ENCODE data around the gene CFP. TPM values are rescaled to one million over a fixed set of nuclear protein-coding genes. Genes with fewer than 3 reads are reported as not detected.

Gene CFP
- polyA plus RNA-seq, 2 donors: 0.77 to 3.6 TPM

DNA sequence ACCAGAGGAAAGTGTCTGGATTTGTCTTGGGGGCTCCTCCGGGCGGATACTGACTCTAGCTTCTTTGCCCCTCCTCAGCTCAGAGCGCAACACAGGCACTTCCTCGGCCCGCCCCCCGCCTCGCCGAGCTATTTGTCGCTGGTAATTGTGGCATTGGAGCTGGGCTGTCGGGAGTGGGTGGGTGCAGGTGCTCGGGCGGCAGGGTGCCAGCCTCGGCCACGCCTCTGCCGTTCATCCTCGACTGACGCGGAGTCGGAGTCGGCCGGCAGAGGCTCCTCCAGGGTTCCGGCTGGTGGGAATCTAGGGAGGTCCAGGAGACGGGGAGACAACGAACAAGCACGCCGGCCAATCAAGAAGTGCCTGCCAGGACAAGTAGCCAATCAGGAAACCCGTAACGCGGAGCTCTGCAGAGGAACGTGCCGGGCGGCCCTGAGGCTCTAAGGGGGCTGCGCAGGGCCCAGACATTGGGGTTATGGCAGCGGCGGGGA is 6.1 kb downstream of the CFP start:
- Histone ChIP-seq H3K27ac (ENCODE audit: low read depth in 2 of 2, low read length in 1 of 2) (no peak overlapping the region), H3K36me3 (ENCODE audit: control insufficient read depth in 2 of 2, insufficient read depth in 2 of 2, low read length in 1 of 2) (no peaks in the 10 kb centered on the region), H3K4me3 (ENCODE audit: low read depth in 1 of 2, low read length in 2 of 2) (no peak overlapping the region), H3K27me3 (ENCODE audit: control insufficient read depth in 1 of 2, insufficient read depth in 2 of 2, low read length in 2 of 2) (no peaks in the 10 kb centered on the region), H3K4me1 (ENCODE audit: control insufficient read depth in 2 of 2, insufficient read depth in 2 of 2, low read length in 1 of 2) (peaks cover 0 to 3% of the 10 kb centered on the region in 2 donors), H3K9me3 (ENCODE audit: control insufficient read depth in 2 of 2, insufficient read depth in 1 of 2, low read depth in 1 of 2, low read length in 1 of 2) (no peaks in the 10 kb centered on the region)
- 5 to 22% methylated on average over 35 of the region's 35 CpGs for WGBS, 2 donors

DNA sequence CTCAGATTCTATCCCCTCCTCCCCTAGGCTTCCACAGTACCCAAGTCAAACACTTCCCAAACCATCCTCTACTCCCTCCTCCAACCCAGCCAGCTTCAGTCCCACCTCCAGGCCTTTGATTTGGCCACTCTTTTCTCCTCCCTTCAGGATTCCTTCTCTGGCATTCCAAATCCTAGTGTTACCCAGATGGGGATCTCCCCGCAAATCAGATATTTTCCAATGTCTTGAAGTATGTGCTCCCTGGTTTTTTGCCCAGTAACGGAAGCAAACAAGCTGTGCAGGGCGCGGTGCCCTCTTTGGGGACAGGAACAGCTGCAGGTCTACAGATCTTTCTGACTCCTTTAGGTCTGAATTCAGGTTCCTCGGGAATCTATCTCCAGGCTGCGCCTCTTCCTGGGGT is 7.9 kb downstream of the CFP start:
- H3K27me3 ChIP-seq (ENCODE audit: control insufficient read depth in 1 of 2, insufficient read depth in 2 of 2, low read length in 2 of 2): no peaks in the 10 kb centered on the region
- peaks cover 0 to 3% of the 10 kb centered on the region in 2 donors for H3K4me1 ChIP-seq (ENCODE audit: control insufficient read depth in 2 of 2, insufficient read depth in 2 of 2, low read length in 1 of 2)
- no peak overlapping the region for H3K27ac ChIP-seq (ENCODE audit: low read depth in 2 of 2, low read length in 1 of 2)
- H3K36me3 ChIP-seq (ENCODE audit: control insufficient read depth in 2 of 2, insufficient read depth in 2 of 2, low read length in 1 of 2): no peaks in the 10 kb centered on the region
- 75 to 83% methylated on average over 6 of the region's 6 CpGs for WGBS, 2 donors
- no peaks in the 10 kb centered on the region for H3K9me3 ChIP-seq (ENCODE audit: control insufficient read depth in 2 of 2, insufficient read depth in 1 of 2, low read depth in 1 of 2, low read length in 1 of 2)
- H3K4me3 ChIP-seq (ENCODE audit: low read depth in 1 of 2, low read length in 2 of 2): no peak overlapping the region

DNA sequence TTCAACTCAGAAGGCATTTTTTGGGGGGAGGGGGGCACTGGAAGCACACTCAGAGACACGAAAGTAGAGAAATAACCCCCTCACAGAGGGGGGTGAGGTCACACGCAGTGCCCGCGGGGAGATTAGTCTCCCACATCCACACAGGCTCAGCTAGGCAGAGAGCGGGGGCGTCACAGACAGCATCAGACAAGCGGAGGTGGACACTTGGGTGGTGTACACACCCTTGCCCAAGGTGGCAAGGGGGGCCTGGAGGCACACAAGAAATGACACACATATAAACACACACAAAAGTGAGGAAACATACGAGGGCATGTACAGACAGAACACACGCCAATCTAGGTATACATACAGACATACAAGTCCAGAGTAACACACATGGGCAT is 9.4 kb downstream of the CFP start:
- H3K4me1 ChIP-seq (ENCODE audit: control insufficient read depth in 2 of 2, insufficient read depth in 2 of 2, low read length in 1 of 2): peaks cover 0 to 3% of the 10 kb centered on the region in 2 donors

DNA sequence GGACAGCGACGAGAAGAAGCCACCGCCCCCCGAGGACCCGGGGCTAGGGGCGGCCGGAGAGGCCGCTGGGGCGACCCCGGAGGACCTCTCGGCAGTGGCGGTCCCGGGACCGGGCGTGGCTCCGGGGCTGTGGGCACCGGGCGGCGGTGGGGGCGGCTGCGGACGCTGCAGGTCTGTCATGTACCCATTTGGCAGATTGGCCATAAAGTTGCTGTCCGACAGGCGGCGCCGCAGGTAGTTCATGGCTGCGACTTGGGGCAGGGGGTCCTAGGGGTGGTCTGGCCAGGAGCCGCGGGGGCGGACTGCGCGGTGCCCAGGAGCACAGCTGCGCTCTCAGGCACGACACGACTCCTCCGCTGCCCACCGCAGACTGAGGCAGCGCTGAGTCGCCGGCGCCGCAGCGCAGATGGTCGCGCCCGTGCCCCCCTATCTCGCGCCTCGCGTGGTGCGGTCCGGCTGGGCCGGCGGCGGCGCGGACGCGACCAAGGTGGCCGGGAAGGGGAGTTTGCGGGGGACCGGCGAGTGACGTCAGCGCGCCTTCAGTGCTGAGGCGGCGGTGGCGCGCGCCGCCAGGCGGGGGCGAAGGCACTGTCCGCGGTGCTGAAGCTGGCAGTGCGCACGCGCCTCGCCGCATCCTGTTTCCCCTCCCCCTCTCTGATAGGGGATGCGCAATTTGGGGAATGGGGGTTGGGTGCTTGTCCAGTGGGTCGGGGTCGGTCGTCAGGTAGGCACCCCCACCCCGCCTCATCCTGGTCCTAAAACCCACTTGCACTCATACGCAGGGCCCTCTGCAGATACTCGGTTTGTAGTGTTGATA is 10.0 kb downstream of the CFP start, which contains the start of gene SYN1:
SYN1 (minus strand) TSS at position 372 of the 817 bp plus-strand sequence; CDS start at position 243, 129 bp downstream.
- Histone ChIP-seq H3K27me3 (ENCODE audit: control insufficient read depth in 1 of 2, insufficient read depth in 2 of 2, low read length in 2 of 2) (no peaks in the 10 kb centered on the region), H3K9me3 (ENCODE audit: control insufficient read depth in 2 of 2, insufficient read depth in 1 of 2, low read depth in 1 of 2, low read length in 1 of 2) (no peaks in the 10 kb centered on the region), H3K27ac (ENCODE audit: low read depth in 2 of 2, low read length in 1 of 2) (no peak within 1 kb of the TSS), H3K4me1 (ENCODE audit: control insufficient read depth in 2 of 2, insufficient read depth in 2 of 2, low read length in 1 of 2) (peaks cover 0 to 3% of the 10 kb centered on the region in 2 donors), H3K4me3 (ENCODE audit: low read depth in 1 of 2, low read length in 2 of 2) (no peak within 1 kb of the TSS), H3K36me3 (ENCODE audit: control insufficient read depth in 2 of 2, insufficient read depth in 2 of 2, low read length in 1 of 2) (no peaks in the 10 kb centered on the region)
- WGBS, 2 donors: 3 to 44% methylated on average over 73 to 88 of the region's 88 CpGs

More for the DNA sequence above, 9.4 kb downstream of the CFP start:
- Histone ChIP-seq H3K9me3 (ENCODE audit: control insufficient read depth in 2 of 2, insufficient read depth in 1 of 2, low read depth in 1 of 2, low read length in 1 of 2) (no peaks in the 10 kb centered on the region), H3K27ac (ENCODE audit: low read depth in 2 of 2, low read length in 1 of 2) (no peak overlapping the region), H3K4me3 (ENCODE audit: low read depth in 1 of 2, low read length in 2 of 2) (no peak overlapping the region), H3K27me3 (ENCODE audit: control insufficient read depth in 1 of 2, insufficient read depth in 2 of 2, low read length in 2 of 2) (no peaks in the 10 kb centered on the region), H3K36me3 (ENCODE audit: control insufficient read depth in 2 of 2, insufficient read depth in 2 of 2, low read length in 1 of 2) (no peaks in the 10 kb centered on the region)
- 49 to 59% methylated on average over 9 of the region's 9 CpGs for WGBS, 2 donors

DNA sequence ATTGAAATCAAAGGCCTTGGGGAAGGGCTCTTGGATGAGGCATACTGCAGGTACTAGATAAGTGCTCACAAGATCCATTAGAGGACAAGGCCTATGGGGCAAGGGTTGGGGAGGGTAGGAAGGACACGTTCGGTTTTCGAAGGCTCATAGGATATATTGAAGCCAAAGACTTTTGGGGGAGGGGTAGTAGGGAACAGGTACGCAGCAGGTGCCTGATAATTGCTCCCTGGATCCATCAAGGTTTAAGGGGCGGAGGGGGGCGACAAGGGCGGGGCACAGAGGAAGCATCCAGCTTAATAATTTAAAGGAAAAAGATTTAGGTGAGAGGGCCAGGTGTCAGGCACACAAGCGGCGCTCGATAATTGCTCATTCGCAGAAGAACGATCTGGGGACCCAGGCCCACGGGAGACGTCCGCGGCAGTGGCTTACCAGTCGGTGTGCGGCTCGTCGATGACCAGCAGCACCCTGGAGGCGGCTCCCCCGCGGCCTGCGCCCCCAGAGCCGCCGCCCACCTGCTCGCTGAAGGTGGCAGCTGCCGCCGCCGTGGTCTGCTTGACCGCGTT is 10.7 kb downstream of the CFP start:
- Histone ChIP-seq H3K27ac (ENCODE audit: low read depth in 2 of 2, low read length in 1 of 2) (no peak overlapping the region), H3K4me1 (ENCODE audit: control insufficient read depth in 2 of 2, insufficient read depth in 2 of 2, low read length in 1 of 2) (peaks cover 0 to 3% of the 10 kb centered on the region in 2 donors), H3K4me3 (ENCODE audit: low read depth in 1 of 2, low read length in 2 of 2) (no peak overlapping the region), H3K27me3 (ENCODE audit: control insufficient read depth in 1 of 2, insufficient read depth in 2 of 2, low read length in 2 of 2) (no peaks in the 10 kb centered on the region), H3K9me3 (ENCODE audit: control insufficient read depth in 2 of 2, insufficient read depth in 1 of 2, low read depth in 1 of 2, low read length in 1 of 2) (no peaks in the 10 kb centered on the region), H3K36me3 (ENCODE audit: control insufficient read depth in 2 of 2, insufficient read depth in 2 of 2, low read length in 1 of 2) (no peaks in the 10 kb centered on the region)
- 32 to 38% methylated on average over 31 to 32 of the region's 32 CpGs for WGBS, 2 donors

DNA sequence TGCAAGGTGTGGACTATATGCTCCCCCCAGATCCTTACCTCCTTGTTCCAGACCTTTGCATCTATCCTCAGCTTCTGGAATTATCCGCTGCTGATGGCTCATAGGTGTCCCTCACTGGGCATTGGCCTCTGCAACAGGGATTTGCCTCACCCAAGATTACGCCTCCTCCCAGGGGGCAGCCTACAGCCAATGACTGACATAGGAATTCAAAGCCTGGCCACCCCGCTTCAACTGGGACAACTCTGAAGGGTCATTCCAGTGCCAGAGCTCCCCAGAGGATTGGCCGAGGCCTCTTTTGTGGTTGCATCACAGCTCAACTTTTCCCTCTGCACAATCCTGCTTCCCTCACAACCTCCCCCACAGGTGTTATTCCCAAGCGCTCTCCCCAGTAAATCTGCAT is 15.1 kb downstream of the CFP start:
- Histone ChIP-seq H3K27ac (ENCODE audit: low read depth in 2 of 2, low read length in 1 of 2) (no peak overlapping the region), H3K36me3 (ENCODE audit: control insufficient read depth in 2 of 2, insufficient read depth in 2 of 2, low read length in 1 of 2) (no peaks in the 10 kb centered on the region), H3K4me3 (ENCODE audit: low read depth in 1 of 2, low read length in 2 of 2) (no peak overlapping the region), H3K9me3 (ENCODE audit: control insufficient read depth in 2 of 2, insufficient read depth in 1 of 2, low read depth in 1 of 2, low read length in 1 of 2) (no peaks in the 10 kb centered on the region), H3K27me3 (ENCODE audit: control insufficient read depth in 1 of 2, insufficient read depth in 2 of 2, low read length in 2 of 2) (no peaks in the 10 kb centered on the region), H3K4me1 (ENCODE audit: control insufficient read depth in 2 of 2, insufficient read depth in 2 of 2, low read length in 1 of 2) (peaks cover 0 to 1% of the 10 kb centered on the region in 2 donors)
- WGBS, 2 donors: 68 to 86% methylated on average over 5 of the region's 5 CpGs

DNA sequence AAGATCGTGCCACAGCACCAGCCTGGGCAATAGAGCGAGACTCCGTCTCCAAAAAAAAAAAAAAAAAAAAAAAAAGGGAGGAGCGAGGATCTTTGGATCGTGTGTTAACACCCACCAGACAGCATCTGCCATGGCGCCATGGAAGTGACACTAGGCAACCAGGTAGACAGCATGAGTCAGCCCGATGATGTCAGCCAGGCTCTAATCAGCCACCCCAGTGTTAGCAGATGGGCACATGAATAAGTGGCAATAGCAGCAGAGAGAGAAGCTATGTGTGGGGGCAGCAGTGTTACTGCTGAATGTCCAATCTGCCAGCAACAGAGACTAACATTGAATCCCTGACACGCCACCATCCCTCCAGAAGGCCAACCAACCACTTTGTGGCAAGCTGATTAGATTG is 16.6 kb downstream of the CFP start:
- H3K4me3 ChIP-seq (ENCODE audit: low read depth in 1 of 2, low read length in 2 of 2): no peak overlapping the region
- H3K4me1 ChIP-seq (ENCODE audit: control insufficient read depth in 2 of 2, insufficient read depth in 2 of 2, low read length in 1 of 2): no peaks in the 10 kb centered on the region
- no peaks in the 10 kb centered on the region for H3K9me3 ChIP-seq (ENCODE audit: control insufficient read depth in 2 of 2, insufficient read depth in 1 of 2, low read depth in 1 of 2, low read length in 1 of 2)
- no peaks in the 10 kb centered on the region for H3K27me3 ChIP-seq (ENCODE audit: control insufficient read depth in 1 of 2, insufficient read depth in 2 of 2, low read length in 2 of 2)
- H3K27ac ChIP-seq (ENCODE audit: low read depth in 2 of 2, low read length in 1 of 2): no peak overlapping the region
- no peaks in the 10 kb centered on the region for H3K36me3 ChIP-seq (ENCODE audit: control insufficient read depth in 2 of 2, insufficient read depth in 2 of 2, low read length in 1 of 2)
- WGBS, 2 donors: 76 to 92% methylated on average over 5 to 8 of the region's 8 CpGs

DNA sequence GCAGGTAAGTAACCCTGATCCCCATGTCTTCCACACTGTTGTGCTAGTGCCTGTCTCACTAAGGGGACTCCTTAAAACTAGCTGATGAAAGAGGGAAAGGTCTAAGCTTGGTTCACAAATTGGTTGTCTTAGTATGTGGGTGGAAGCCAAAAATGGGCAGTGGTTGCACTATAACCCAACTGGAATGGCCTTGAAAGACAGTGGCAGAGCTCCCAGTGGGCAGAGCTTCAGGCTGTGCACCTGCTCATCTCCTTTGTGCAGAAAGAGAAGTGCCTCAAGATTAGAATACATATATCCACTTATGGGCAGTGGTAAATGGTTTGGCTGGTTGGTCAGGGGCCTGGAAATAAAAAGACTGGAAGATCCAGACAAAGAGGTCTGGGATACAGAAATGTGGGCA is 17.3 kb downstream of the CFP start:
- Histone ChIP-seq H3K36me3 (ENCODE audit: control insufficient read depth in 2 of 2, insufficient read depth in 2 of 2, low read length in 1 of 2) (no peaks in the 10 kb centered on the region), H3K9me3 (ENCODE audit: control insufficient read depth in 2 of 2, insufficient read depth in 1 of 2, low read depth in 1 of 2, low read length in 1 of 2) (no peaks in the 10 kb centered on the region), H3K4me3 (ENCODE audit: low read depth in 1 of 2, low read length in 2 of 2) (no peak overlapping the region), H3K27me3 (ENCODE audit: control insufficient read depth in 1 of 2, insufficient read depth in 2 of 2, low read length in 2 of 2) (no peaks in the 10 kb centered on the region), H3K27ac (ENCODE audit: low read depth in 2 of 2, low read length in 1 of 2) (no peak overlapping the region), H3K4me1 (ENCODE audit: control insufficient read depth in 2 of 2, insufficient read depth in 2 of 2, low read length in 1 of 2) (no peaks in the 10 kb centered on the region)

DNA sequence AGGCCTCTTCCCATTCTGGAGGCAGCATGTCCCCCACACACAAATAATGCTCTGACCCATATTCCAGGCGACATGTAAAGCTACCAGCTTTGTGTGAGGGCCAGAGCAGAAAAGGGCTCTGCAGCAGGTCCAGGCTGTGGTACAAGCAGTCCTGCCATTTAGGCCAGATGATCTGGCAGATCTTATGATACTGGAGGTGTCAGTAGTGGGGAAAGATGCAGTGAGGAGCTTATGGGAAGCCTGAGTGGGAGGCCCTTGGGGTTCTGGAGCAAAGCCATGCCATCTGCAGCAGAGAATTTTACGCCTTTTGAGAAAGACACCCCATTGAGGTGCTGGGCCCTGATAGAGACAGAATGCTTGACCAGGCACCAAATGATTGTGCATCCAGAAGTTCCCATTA is 17.8 kb downstream of the CFP start:
- H3K27ac ChIP-seq (ENCODE audit: low read depth in 2 of 2, low read length in 1 of 2): no peak overlapping the region
- H3K27me3 ChIP-seq (ENCODE audit: control insufficient read depth in 1 of 2, insufficient read depth in 2 of 2, low read length in 2 of 2): no peaks in the 10 kb centered on the region
- H3K4me3 ChIP-seq (ENCODE audit: low read depth in 1 of 2, low read length in 2 of 2): no peak overlapping the region
- 76 to 94% methylated on average over 2 of the region's 2 CpGs for WGBS, 2 donors
- no peaks in the 10 kb centered on the region for H3K9me3 ChIP-seq (ENCODE audit: control insufficient read depth in 2 of 2, insufficient read depth in 1 of 2, low read depth in 1 of 2, low read length in 1 of 2)
- no peaks in the 10 kb centered on the region for H3K36me3 ChIP-seq (ENCODE audit: control insufficient read depth in 2 of 2, insufficient read depth in 2 of 2, low read length in 1 of 2)
- no peaks in the 10 kb centered on the region for H3K4me1 ChIP-seq (ENCODE audit: control insufficient read depth in 2 of 2, insufficient read depth in 2 of 2, low read length in 1 of 2)

DNA sequence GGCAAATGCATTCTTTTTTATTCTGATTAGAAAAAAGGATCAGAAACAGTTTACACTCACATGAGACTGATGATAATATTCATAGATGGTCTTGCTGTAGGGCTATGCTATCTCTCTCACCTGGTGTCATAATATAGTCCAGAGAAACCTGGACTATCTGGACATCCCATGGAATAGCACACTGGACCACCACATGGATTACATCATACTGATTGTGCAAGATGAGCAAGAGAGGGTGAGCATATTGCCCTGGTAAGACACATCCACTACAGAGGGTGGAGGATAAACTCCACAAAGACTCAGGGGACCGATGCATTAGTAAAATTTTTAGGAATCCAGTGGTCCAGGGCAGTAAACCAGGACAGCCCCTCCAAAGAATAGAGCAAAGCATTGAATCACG is 18.2 kb downstream of the CFP start:
- Histone ChIP-seq H3K27me3 (ENCODE audit: control insufficient read depth in 1 of 2, insufficient read depth in 2 of 2, low read length in 2 of 2) (no peaks in the 10 kb centered on the region), H3K27ac (ENCODE audit: low read depth in 2 of 2, low read length in 1 of 2) (no peak overlapping the region), H3K4me3 (ENCODE audit: low read depth in 1 of 2, low read length in 2 of 2) (no peak overlapping the region), H3K9me3 (ENCODE audit: control insufficient read depth in 2 of 2, insufficient read depth in 1 of 2, low read depth in 1 of 2, low read length in 1 of 2) (no peaks in the 10 kb centered on the region), H3K36me3 (ENCODE audit: control insufficient read depth in 2 of 2, insufficient read depth in 2 of 2, low read length in 1 of 2) (no peaks in the 10 kb centered on the region), H3K4me1 (ENCODE audit: control insufficient read depth in 2 of 2, insufficient read depth in 2 of 2, low read length in 1 of 2) (no peaks in the 10 kb centered on the region)
- 85 to 94% methylated on average over 2 of the region's 2 CpGs for WGBS, 2 donors
